Mucosa of stomach (tissue), 1 donor: Measurements from ENCODE around the gene PRAMEF18.
"Not testable (repeated sequence)": the region's sequence is repeated elsewhere in the genome, so short reads cannot be mapped to it uniquely, and the experiment has no call there.

Experiments used
- H3K27me3 ChIP-seq: one replicate; pipeline ENCODE4 v1.7.0; 2013; ENCODE audit warnings: mild to moderate bottlenecking, low read length; ENCODE audit not compliant: control insufficient read depth, insufficient read depth
- H3K36me3 ChIP-seq: one replicate; pipeline ENCODE4 v1.7.0; 2013; ENCODE audit warnings: low read length; ENCODE audit not compliant: control insufficient read depth, insufficient read depth
- H3K4me1 ChIP-seq: one replicate; pipeline ENCODE4 v1.7.0; 2013; ENCODE audit warnings: mild to moderate bottlenecking, low read length; ENCODE audit not compliant: control insufficient read depth, insufficient read depth
- H3K4me3 ChIP-seq: one replicate; pipeline ENCODE4 v1.7.0; 2013; ENCODE audit warnings: low read length
- H3K9ac ChIP-seq: one replicate; pipeline ENCODE4 v1.7.0; 2013; ENCODE audit warnings: mild to moderate bottlenecking, low read length, moderate library complexity
- H3K9me3 ChIP-seq: one replicate; pipeline ENCODE4 v1.7.0; 2013; ENCODE audit warnings: mild to moderate bottlenecking, low read length, moderate library complexity; ENCODE audit not compliant: control insufficient read depth
- donor health status: Pancreatic carcinoma.

PRAMEF18 gene, protein sequence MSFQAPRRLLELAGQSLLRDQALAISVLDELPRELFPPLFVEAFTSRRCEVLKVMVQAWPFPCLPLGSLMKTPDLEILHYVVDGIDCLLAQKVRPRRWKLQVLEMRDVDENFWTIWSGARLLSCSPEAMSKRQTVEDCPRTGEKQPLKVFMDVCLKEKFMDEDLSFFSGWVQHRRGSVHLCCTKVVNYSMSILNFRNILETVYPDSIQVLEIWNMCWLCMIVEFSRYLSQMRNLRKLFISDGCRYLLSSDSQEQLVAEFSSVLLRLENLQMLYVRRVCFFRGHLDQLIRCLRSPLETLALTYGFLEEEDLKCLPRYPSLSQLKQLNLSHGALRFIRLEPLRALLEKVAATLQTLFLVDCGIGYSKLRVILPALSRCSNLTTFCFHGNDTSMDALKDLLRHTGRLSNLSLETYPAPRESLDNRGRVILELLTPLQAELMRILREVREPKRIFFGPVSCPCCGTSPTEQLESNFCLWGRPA

DNA sequence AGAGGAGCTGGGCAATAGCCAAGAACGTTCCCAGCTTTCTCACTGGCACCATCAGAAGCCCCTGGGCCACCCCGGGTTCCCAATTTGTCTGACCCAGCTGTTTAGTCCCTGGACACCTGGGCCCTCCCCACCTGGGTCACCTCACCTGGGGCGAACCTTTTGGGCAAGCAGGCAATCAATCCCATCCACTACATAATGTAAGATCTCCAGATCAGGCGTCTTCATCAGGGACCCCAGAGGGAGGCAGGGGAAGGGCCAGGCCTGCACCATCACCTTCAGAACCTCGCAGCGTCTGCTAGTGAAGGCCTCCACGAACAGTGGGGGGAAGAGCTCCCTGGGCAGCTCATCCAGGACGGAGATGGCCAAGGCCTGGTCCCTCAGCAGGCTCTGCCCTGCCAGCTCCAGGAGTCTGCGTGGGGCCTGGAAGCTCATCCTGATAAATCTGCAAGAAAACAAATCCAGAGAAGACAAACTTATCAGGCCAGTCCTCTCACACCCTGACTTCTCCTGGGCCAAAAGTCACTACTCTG is at the start of gene PRAMEF18:
Gene PRAMEF18, minus strand, starts transcription at position 480 of the 530 bp plus-strand sequence. Its CDS starts 48 bp downstream, at position 432.
- not testable (repeated sequence) for H3K9ac ChIP-seq, H3K36me3 ChIP-seq, H3K27me3 ChIP-seq, H3K4me1 ChIP-seq, H3K9me3 ChIP-seq, H3K4me3 ChIP-seq

GRCh38 chr1:13265124-13265523 is 39.2 kb upstream of the PRAMEF18 start:
- not testable (repeated sequence) for H3K27me3 ChIP-seq, H3K36me3 ChIP-seq, H3K9ac ChIP-seq

DNA sequence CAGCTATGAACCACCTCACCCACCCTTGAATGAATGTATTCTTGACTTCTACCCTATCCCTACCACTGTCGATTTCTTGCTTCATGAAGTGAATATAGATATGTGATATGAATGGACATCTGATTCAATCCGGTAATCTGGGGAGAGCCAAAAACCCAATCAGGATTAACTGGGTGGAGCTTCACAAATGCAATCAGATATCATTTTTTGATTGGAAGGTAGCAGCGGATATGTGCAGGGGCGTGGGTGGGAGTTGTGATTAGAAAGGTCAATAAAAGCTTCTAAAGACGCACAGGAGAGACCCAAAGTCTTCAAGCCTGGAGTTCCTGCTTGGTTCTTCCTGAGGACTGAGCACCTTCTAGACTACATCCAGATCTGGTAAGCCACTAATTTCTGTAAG is 27.9 kb upstream of the PRAMEF18 start, which contains the start of gene PRAMEF5:
Gene PRAMEF5, plus strand, starts transcription at position 301 of the 400 bp plus-strand sequence. CDS start 5,071 bp downstream, outside the sequence.
- not testable (repeated sequence) for H3K36me3 ChIP-seq, H3K9ac ChIP-seq, H3K9me3 ChIP-seq, H3K27me3 ChIP-seq, H3K4me1 ChIP-seq, H3K4me3 ChIP-seq

More at GRCh38 chr1:13265124-13265523, 39.2 kb upstream of the PRAMEF18 start:
- H3K9me3 ChIP-seq, H3K4me1 ChIP-seq, H3K4me3 ChIP-seq: not testable (repeated sequence)

DNA sequence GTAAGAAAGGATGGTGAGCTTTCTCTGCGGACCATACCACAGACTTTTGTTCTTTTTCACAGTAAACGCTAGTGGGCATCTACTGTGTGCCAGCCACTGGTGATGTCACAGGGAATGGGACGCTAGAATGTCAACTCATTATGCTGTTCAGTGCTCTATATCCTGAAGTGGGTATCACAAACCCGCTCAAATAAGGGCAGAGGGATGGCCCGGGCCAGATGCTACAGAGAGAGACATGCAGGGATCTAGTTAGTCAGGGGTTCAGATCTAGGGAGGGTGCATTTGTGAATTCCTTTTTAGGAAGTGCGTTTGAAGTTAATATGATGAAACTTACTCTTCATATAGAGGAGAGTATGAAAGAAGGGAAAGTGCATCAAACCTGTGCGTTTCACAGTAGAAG is 21.2 kb upstream of the PRAMEF18 start:
- H3K36me3 ChIP-seq, H3K4me3 ChIP-seq, H3K27me3 ChIP-seq, H3K9me3 ChIP-seq, H3K4me1 ChIP-seq, H3K9ac ChIP-seq: not testable (repeated sequence)

DNA sequence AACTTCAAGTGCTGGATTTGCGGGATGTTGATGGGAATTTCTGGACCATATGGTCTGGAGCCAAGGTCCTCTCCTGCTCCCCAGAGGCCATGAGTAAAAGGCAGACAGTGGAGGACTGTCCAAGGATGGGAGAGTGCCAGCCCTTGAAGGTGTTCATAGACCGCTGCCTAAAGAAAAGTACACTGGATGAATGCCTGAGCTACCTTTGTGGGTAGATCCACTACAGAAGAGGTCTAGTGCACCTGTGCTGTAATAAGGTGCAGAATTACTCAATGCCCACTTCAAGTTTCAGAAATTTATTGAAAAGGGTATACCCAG is 20.6 kb upstream of the PRAMEF18 start:
- H3K9ac ChIP-seq, H3K27me3 ChIP-seq, H3K36me3 ChIP-seq, H3K9me3 ChIP-seq, H3K4me3 ChIP-seq, H3K4me1 ChIP-seq: not testable (repeated sequence)

DNA sequence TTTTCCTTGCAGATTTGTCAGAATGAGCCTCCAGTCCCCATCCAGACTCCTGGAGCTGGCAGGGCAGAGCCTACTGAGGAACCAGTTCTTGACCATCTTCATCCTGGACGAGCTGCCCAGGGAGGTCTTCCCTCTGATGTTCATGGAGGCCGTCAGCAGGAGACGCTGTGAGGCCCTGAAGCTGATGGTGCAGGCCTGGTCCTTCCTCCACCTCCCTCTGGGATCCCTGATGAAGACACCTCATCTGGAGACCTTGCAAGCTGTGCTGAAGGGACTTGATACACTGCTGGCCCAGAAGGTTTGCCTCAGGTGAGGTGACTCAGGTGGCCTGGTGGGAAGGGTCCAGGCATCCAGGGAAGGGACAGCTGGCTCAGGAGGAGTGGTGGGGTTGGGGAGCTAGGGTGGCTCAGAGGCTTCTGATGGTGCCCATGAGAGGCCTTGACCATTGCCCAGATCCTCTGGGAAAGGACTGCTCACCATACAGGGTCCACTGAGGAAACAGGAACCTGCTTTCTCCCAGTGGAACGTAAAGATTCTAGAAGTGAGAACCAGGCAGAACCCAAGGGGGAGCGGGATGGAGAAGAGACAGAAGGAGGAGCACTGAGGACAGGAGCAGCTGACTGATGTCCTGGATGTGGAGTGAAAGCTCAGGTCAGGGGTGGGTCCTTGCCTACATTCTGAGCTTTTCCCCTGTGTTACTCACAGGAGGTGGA is 20.0 kb upstream of the PRAMEF18 start:
- not testable (repeated sequence) for H3K4me3 ChIP-seq, H3K4me1 ChIP-seq, H3K36me3 ChIP-seq, H3K9ac ChIP-seq, H3K27me3 ChIP-seq, H3K9me3 ChIP-seq

DNA sequence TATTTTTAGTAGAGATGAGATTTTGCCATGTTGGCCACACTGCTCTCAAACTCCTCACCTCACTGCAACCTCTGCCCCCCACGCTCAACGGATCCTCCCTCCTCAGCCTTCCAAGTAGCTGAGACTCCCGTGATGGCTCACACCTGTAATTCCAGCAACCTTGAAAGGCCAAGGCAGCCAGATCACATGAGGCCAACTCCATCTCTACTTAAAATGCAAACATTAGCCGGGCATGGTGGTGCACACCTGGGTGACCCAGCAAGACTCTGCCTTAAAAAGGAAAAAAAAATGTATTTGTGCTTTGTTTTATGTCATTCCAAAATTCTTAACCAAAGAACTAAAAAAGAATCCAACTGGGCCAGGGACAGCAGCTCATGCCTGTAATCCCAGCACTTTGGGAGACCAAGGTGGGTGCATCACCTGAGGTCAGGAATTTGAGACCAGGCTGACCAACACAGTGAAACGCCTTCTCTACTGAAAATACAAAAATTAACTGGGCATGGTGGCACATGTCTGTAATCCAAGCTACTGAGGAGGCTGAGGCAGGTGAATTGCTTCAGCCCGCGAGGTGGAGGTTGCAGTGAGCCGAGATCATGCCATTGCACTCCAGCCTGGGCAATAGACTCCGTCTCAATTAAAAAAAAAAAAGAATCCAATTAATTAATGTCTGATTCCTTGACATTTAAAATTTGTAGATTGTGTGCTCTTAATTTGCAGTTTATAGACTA is 17.7 kb upstream of the PRAMEF18 start:
- not testable (repeated sequence) for H3K4me3 ChIP-seq, H3K9ac ChIP-seq, H3K36me3 ChIP-seq, H3K4me1 ChIP-seq, H3K27me3 ChIP-seq, H3K9me3 ChIP-seq

DNA sequence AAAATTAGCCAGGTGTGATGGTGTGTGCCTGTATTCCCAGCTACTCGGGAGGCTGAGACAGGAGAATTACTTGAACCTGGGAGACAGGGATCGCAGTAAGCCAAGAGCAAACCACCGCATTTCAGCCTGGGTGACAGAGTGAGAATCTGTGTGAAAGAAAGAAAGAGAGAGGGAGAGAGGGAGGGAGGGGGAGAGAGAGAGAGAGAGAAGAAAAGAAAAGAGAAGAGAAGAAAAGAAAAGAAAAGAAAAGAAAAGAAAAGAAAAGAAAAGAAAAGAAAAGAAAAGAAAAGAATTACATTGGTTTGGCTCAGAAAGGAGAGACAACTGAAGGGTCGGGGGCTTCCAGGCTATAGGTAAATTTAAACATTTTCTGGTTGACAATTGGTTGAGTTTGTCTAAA is 13.7 kb upstream of the PRAMEF18 start:
- not testable (repeated sequence) for H3K9me3 ChIP-seq, H3K27me3 ChIP-seq, H3K9ac ChIP-seq, H3K4me3 ChIP-seq, H3K4me1 ChIP-seq, H3K36me3 ChIP-seq

GRCh38 chr1:13237572-13237971 is 11.6 kb upstream of the PRAMEF18 start:
- H3K9me3 ChIP-seq, H3K4me3 ChIP-seq, H3K36me3 ChIP-seq, H3K4me1 ChIP-seq, H3K27me3 ChIP-seq, H3K9ac ChIP-seq: not testable (repeated sequence)

GRCh38 chr1:13234057-13234456 is 8.1 kb upstream of the PRAMEF18 start:
- H3K9me3 ChIP-seq = not testable (repeated sequence)

DNA sequence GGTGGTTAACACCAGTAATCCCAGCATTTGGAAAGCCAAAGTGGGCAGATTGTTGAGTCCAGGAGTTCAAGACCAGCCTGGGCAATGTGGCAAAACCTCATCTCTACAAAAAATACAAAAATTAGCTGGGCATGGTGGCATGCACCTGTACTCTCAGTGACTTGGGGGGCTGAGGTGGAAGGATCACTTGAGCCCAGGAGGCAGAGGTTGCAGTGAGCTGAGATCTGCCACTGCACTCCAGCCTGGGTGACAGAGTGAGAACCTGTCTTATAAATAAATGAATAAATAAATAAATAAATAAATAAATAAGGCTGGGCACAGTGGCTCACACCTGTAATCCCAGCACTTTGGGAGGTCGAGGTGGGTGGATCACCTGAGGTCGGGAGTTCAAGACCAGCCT is 6.1 kb upstream of the PRAMEF18 start:
- not testable (repeated sequence) for H3K4me1 ChIP-seq, H3K9ac ChIP-seq, H3K9me3 ChIP-seq, H3K36me3 ChIP-seq, H3K27me3 ChIP-seq, H3K4me3 ChIP-seq

More at GRCh38 chr1:13234057-13234456, 8.1 kb upstream of the PRAMEF18 start:
- H3K27me3 ChIP-seq, H3K36me3 ChIP-seq, H3K4me3 ChIP-seq, H3K9ac ChIP-seq, H3K4me1 ChIP-seq: not testable (repeated sequence)
